HepG2 (cell line): ENCODE measurements around the gene KTN1. TPM values are rescaled to one million over a fixed set of nuclear protein-coding genes. Genes with fewer than 3 reads are reported as not detected.
A peak's percentile ranks its signal among the peaks of the same experiment; 100 is the strongest.

Source experiments
- ATAC-seq: fragments of 200-7000 bp; cut with Tn5 transposase; 3 replicates; pipeline ENCODE4 v1.9.1; 2020; ENCODE audit warnings: mild to moderate bottlenecking, moderate library complexity
- BruUV-seq: library from RNA; stranded (reverse); fragments of 400-500 nt; replicated peaks from 2 replicates; lab custom pipeline; 2021; lab: Mats Ljungman, UMichigan
- CTCF ChIA-PET: fragments of 300-600 bp; formaldehyde crosslinking; extraction: SDS; loops from one replicate; lab custom pipeline; 2021; ENCODE audit warnings: low total read pairs, inconsistent platforms, low intra/inter-chr PET ratio; lab: Yijun Ruan, JAX
- POLR2A ChIA-PET: fragments of 350-600 bp; sonication (Branson Sonifier 250); formaldehyde crosslinking; loops from one replicate; lab custom pipeline; 2020; ENCODE audit warnings: antibody characterized with exemption, inconsistent platforms; lab: Yijun Ruan, JAX
- DNase-seq: peaks from one replicate; pipeline ENCODE4 v3.0.0-alpha.2; 2015; ENCODE audit warnings: low spot score
- FAIRE-seq: peaks from 3 replicates; lab custom pipeline; 2011; peaks lifted over from hg19 to GRCh38; lab: Jason Lieb, UNC
- H2AFZ ChIP-seq: one replicate; pipeline ENCODE4 v1.6.1; 2011; ENCODE audit warnings: low read length, inconsistent platforms
- H3K27ac ChIP-seq: fragments of 300-600 bp; 3 replicates; pipeline ENCODE4 v1.8.0; 2011; ENCODE audit warnings: mixed run types, mild to moderate bottlenecking, mixed read lengths, low read length, inconsistent platforms; ENCODE audit not compliant: insufficient read depth; ENCODE audit errors: extremely low read length
- H3K27me3 ChIP-seq, 2 experiments: fragments of 200-600 bp in 1 of 2; 2 replicates in 1 of 2; 3 replicates in 1 of 2; pipeline versions ENCODE4 v1.6.0 to v1.8.0; 2011; ENCODE audit warnings: low read length in 2 of 2, mild to moderate bottlenecking in 2 of 2, moderate library complexity in 2 of 2, inconsistent platforms in 1 of 2; ENCODE audit not compliant: insufficient read depth in 2 of 2, control insufficient read depth in 1 of 2
- H3K36me3 ChIP-seq, 2 experiments: fragments of 200-600 bp in 1 of 2; replicated peaks in 1 of 2; 2 replicates in 1 of 2; 3 replicates in 1 of 2; pipeline versions ENCODE4 v1.5.1 to v1.8.0; 2011; ENCODE audit warnings: low read length in 2 of 2, inconsistent platforms in 1 of 2; ENCODE audit not compliant: insufficient read depth in 2 of 2, control insufficient read depth in 1 of 2
- H3K4me1 ChIP-seq: 2 replicates; pipeline ENCODE4 v1.5.1; 2012; ENCODE audit warnings: low read length, inconsistent platforms; ENCODE audit not compliant: insufficient read depth
- H3K4me2 ChIP-seq: 2 replicates; pipeline ENCODE4 v1.6.0; 2011; ENCODE audit warnings: low read depth, low read length, inconsistent platforms
- H3K4me3 ChIP-seq, 3 experiments: fragments of 200-600 bp in 1 of 3; sonication (generic), shearing (Covaris generic) in 1 of 3; replicated peaks in 1 of 3; 2 replicates each; pipeline ENCODE4 v1.5.1; 2011 to 2016; ENCODE audit warnings: low read length in 3 of 3, inconsistent platforms in 2 of 3, low read depth in 2 of 3, mild to moderate bottlenecking in 2 of 3, control low read depth in 1 of 3, mixed read lengths in 1 of 3; ENCODE audit not compliant: insufficient read depth in 1 of 3
- H3K79me2 ChIP-seq: one replicate; pipeline ENCODE4 v1.6.1; 2011; ENCODE audit warnings: low read length, inconsistent platforms; ENCODE audit not compliant: insufficient read depth
- H3K9ac ChIP-seq: 2 replicates; pipeline ENCODE4 v1.6.0; 2011; ENCODE audit warnings: mild to moderate bottlenecking, low read depth, low read length, inconsistent platforms; ENCODE audit not compliant: insufficient read depth
- H3K9me3 ChIP-seq: 2 replicates; pipeline ENCODE4 v1.5.1; 2012; ENCODE audit warnings: mild to moderate bottlenecking, low read length
- H4K20me1 ChIP-seq: 2 replicates; pipeline ENCODE4 v1.6.0; 2011; ENCODE audit warnings: inconsistent platforms, mild to moderate bottlenecking, low read length, moderate library complexity; ENCODE audit not compliant: insufficient read depth
- ATAD3A ChIP-seq: sonication (generic); formaldehyde crosslinking; IDR thresholded peaks from 2 replicates; pipeline ENCODE4 v1.4.0; 2020; ENCODE audit warnings: missing genetic modification reagents
- CBFB ChIP-seq: sonication (generic); formaldehyde crosslinking; IDR thresholded peaks from 2 replicates; pipeline ENCODE4 v1.4.0; 2020; ENCODE audit warnings: missing genetic modification reagents
- HNRNPUL1 ChIP-seq: fragments of 200-400 bp; formaldehyde crosslinking; IDR thresholded peaks from 2 replicates; pipeline ENCODE4 v1.6.1; 2017; ENCODE audit warnings: low read depth, mild to moderate bottlenecking, low read length, moderate library complexity
- JUNB ChIP-seq: sonication (generic); formaldehyde crosslinking; IDR thresholded peaks from 2 replicates; pipeline ENCODE4 v1.8.0; 2022; ENCODE audit warnings: missing genetic modification reagents, mild to moderate bottlenecking, borderline replicate concordance
- KAT7 ChIP-seq: IDR thresholded peaks from 2 replicates; pipeline ENCODE4 v1.6.1; 2018; ENCODE audit warnings: borderline replicate concordance, missing compliant biosample characterization
- MAF1 ChIP-seq: sonication (generic); formaldehyde crosslinking; IDR thresholded peaks from 2 replicates; pipeline ENCODE4 v1.5.0; 2020; ENCODE audit warnings: missing genetic modification reagents, borderline replicate concordance
- MAFF ChIP-seq: IDR thresholded peaks from 2 replicates; pipeline ENCODE4 v1.6.1; 2011; ENCODE audit warnings: low read depth, low read length, improper control_type of control experiment
- MAFK ChIP-seq, 2 experiments: IDR thresholded peaks in 1 of 2; conservative IDR thresholded peaks in 1 of 2; 2 replicates each; pipeline ENCODE4 v1.6.1; 2011; ENCODE audit warnings: improper control_type of control experiment in 2 of 2, low read length in 2 of 2
- NFE2 ChIP-seq: sonication (generic); formaldehyde crosslinking; IDR thresholded peaks from 2 replicates; pipeline ENCODE4 v1.4.0; 2020; ENCODE audit warnings: missing genetic modification reagents
- NFIB ChIP-seq: sonication (generic); formaldehyde crosslinking; IDR thresholded peaks from 2 replicates; pipeline ENCODE4 v1.9.0; 2021; ENCODE audit warnings: missing genetic modification reagents, mild to moderate bottlenecking, borderline replicate concordance
- SATB2 ChIP-seq: sonication (generic); formaldehyde crosslinking; IDR thresholded peaks from 2 replicates; pipeline ENCODE4 v1.5.0; 2020; ENCODE audit warnings: missing genetic modification reagents
- SRY ChIP-seq: sonication (generic); formaldehyde crosslinking; IDR thresholded peaks from 2 replicates; pipeline ENCODE4 v1.8.0; 2022; ENCODE audit warnings: mild to moderate bottlenecking, missing genetic modification reagents
- SUZ12 ChIP-seq: fragments of 150-350 bp; IDR thresholded peaks from 2 replicates; pipeline ENCODE4 v1.6.1; 2014; ENCODE audit warnings: low read depth, low read length
- TARDBP ChIP-seq: sonication (generic); formaldehyde crosslinking; IDR thresholded peaks from 2 replicates; pipeline ENCODE4 v1.8.0; 2022; ENCODE audit warnings: mild to moderate bottlenecking, missing genetic modification reagents
- YY1 ChIP-seq: IDR thresholded peaks from 2 replicates; pipeline ENCODE4 v1.6.1; 2011; ENCODE audit warnings: low read length, low read depth, moderate library complexity, mild to moderate bottlenecking; ENCODE audit not compliant: insufficient read depth, insufficient replicate concordance
- ZBTB1 ChIP-seq: sonication (generic); formaldehyde crosslinking; IDR thresholded peaks from 2 replicates; pipeline ENCODE4 v1.4.0; 2020; ENCODE audit warnings: missing genetic modification reagents, borderline replicate concordance
- ZKSCAN5 ChIP-seq: sonication (generic); formaldehyde crosslinking; IDR thresholded peaks from 2 replicates; pipeline ENCODE4 v1.5.1; 2020; ENCODE audit warnings: mild to moderate bottlenecking, missing genetic modification reagents
- ZNF17 ChIP-seq: sonication (generic); formaldehyde crosslinking; IDR thresholded peaks from 2 replicates; pipeline ENCODE4 v1.5.0; 2020; ENCODE audit warnings: mild to moderate bottlenecking, missing genetic modification reagents
- ZNF331 ChIP-seq: sonication (generic); formaldehyde crosslinking; IDR thresholded peaks from 2 replicates; pipeline ENCODE4 v1.4.0; 2020; ENCODE audit warnings: missing genetic modification reagents
- ZNF614 ChIP-seq: IDR thresholded peaks from 2 replicates; pipeline ENCODE4 v1.6.1; 2018; ENCODE audit warnings: missing biosample characterization, missing genetic modification reagents, inconsistent platforms, borderline replicate concordance
- ZNF766 ChIP-seq: sonication (generic); formaldehyde crosslinking; IDR thresholded peaks from 2 replicates; pipeline ENCODE4 v1.5.0; 2020; ENCODE audit warnings: missing genetic modification reagents, borderline replicate concordance
- ZNF773 ChIP-seq: sonication (generic); formaldehyde crosslinking; IDR thresholded peaks from 2 replicates; pipeline ENCODE4 v1.4.0; 2020; ENCODE audit warnings: missing genetic modification reagents, borderline replicate concordance
- WGBS: methylation state at CpG from one replicate; pipeline ENCODE4 v1.1.6; 2017; ENCODE audit warnings: low lambda C conversion rate; 5-methylcytosine and 5-hydroxymethylcytosine counted together
- in situ Hi-C: cut with HindIII; loops from 2 replicates; pipeline ENCODE4 v1.10.0; 2017; ENCODE audit warnings: low pct_unique_long_range_greater_than_20kb; ENCODE audit not compliant: extremely low pct_ligation_motif_present
- intact Hi-C: fragments of 100-400 bp; cut with micrococcal nuclease; formaldehyde crosslinking; loops from one replicate; pipeline ENCODE4 v1.10.0; 2022; ENCODE audit not compliant: unreplicated experiment
- polyA plus RNA-seq, 8 experiments: library from polyadenylated mRNA; depleted of rRNA in 3 of 8; stranded (reverse) in 7 of 8; unstranded in 1 of 8; fragments of >200 nt; fragmentation: Illumina TruSeq in 4 of 8; extraction: Trizol in 4 of 8; gene quantifications; 2 replicates each; pipeline versions ENCODE4 v1.2.1 to v1.2.3, GENCODE V29; 2011 to 2016; ENCODE audit warnings: low read depth in 4 of 8, missing spikeins in 1 of 8, mixed read lengths in 1 of 8; ENCODE audit not compliant: insufficient read depth in 1 of 8
- total RNA-seq, 5 experiments: library from RNA; depleted of rRNA; stranded (reverse); fragments of >200 nt; fragmentation: Illumina TruSeq; extraction: Trizol; gene quantifications; 2 replicates each; pipeline ENCODE4 v1.2.3, GENCODE V29; 2016; ENCODE audit warnings: low read depth in 1 of 5

Gene KTN1
- total and polyA plus RNA-seq, 2 of the 13 experiments (the other 11 are each of a cell fraction or from before 2014, with no cell fraction given): 60.6 to 169 TPM

DNA sequence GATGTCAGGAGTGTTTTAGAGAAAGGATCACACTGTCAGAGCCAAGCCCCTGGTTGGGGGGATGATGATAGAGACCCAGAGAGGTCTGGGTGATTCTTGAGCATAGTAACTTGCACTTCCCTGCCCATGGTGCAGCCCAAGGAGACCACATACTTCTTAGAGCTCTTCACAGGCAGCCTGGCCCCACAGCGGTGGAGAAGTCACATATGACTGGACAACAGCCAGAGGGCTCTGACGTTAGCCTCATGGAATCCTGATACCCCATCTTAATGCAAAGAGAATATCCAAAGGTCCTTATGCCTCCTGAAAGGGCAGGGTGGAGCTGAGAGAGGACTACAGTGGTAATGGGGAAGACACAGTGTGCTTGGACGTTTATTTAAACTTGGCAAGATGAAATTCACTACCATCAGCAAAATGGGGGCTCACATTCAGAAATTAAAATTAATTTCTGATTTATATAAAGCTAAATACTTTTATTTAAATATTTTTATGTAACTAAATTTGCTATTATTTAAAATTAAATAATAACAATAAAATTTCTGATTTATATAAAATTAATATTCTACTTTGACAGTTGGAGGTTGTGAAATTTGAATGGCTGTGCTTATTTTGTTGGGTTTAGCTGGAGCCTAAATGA is 131.3 kb downstream of the KTN1 start:
- no peak overlapping the region for H3K9ac ChIP-seq
- no peak overlapping the region for H3K4me2 ChIP-seq
- no peaks in the 10 kb centered on the region for H3K79me2 ChIP-seq
- ATAC-seq (no peak), DNase-seq (no peak), FAIRE-seq (no peak)
- ChIA-PET POLR2A (no interaction called here), CTCF (no interaction called here)
- H3K4me1 ChIP-seq: no peaks in the 10 kb centered on the region
- WGBS: 5% methylated on average over 3 of the region's 3 CpGs
- BruUV-seq: no TSS peak
- TF ChIP-seq MAFF (0 out of 2 replicates have a peak, but pooled peaks have one; percentile 5), ZNF766 (CRISPR knock-in tag) (no peak), MAFK (conservative IDR thresholded peaks at IDR 0.05 in 1 of 2, IDR thresholded peaks at IDR 0.05 in 1 of 2; ENCODE audit: low read length in 2 of 2) (peak in 1 of 2 experiments; percentile 70; a peak in 3 of 4 replicates)
- H4K20me1 ChIP-seq: no peaks in the 10 kb centered on the region
- no peaks in the 10 kb centered on the region for H3K27me3 ChIP-seq
- H3K27ac ChIP-seq: no peak overlapping the region
- intact Hi-C loops: no loop called here
- no peak overlapping the region for H3K4me3 ChIP-seq
- no peaks in the 10 kb centered on the region for H3K9me3 ChIP-seq
- no peaks in the 10 kb centered on the region for H3K36me3 ChIP-seq
- H2AFZ ChIP-seq: no peak overlapping the region
- in situ Hi-C loops: loop anchor here (25.0 kb wide), 1 partner anchor 626 kb away; no protein-coding TSS in a partner anchor

DNA sequence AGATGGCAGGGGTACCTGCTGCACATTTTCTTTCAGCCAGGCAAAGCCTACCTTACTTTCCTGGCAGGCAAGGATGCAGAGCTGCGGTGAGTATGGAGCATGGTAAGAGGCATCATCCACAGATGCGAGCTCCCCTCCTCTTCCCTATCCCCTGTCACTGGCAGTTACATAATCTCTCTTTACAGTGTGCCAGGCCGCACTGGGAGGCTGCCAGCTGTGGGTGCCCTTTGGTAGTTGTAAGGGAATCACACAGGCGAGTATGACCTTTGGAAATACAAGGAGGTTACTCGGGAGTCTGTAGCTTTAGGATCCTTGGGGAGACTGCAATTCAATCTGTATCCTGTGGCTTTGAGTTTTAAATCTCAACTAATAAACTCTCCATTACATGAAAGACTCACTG is 132.5 kb downstream of the KTN1 start:
- DNase-seq (no peak), FAIRE-seq (no peak), ATAC-seq (no peak)
- POLR2A ChIA-PET: no interaction called here
- H2AFZ ChIP-seq: no peak overlapping the region
- H3K36me3 ChIP-seq: no peaks in the 10 kb centered on the region
- WGBS: 33% methylated on average over 5 of the region's 5 CpGs
- H3K9me3 ChIP-seq: no peaks in the 10 kb centered on the region
- no peak overlapping the region for H3K27ac ChIP-seq
- CTCF ChIA-PET: no interaction called here
- no peaks in the 10 kb centered on the region for H3K4me1 ChIP-seq
- intact Hi-C loops: no loop called here
- in situ Hi-C loops: loop anchor here (25.0 kb wide), 1 partner anchor 625 kb away; no protein-coding TSS in a partner anchor
- 0 out of 5 replicates have a peak, but pooled peaks cover 0 to 1% of the 10 kb centered on the region in 2 experiments for H3K27me3 ChIP-seq
- no peaks in the 10 kb centered on the region for H3K79me2 ChIP-seq
- H3K4me2 ChIP-seq: no peak overlapping the region
- TF ChIP-seq ZNF773 (no peak), HNRNPUL1 (no peak), KAT7 (CRISPR knock-in tag) (no peak), NFE2 (CRISPR knock-in tag) (no peak), ZBTB1 (CRISPR knock-in tag) (no peak), SRY (CRISPR knock-in tag) (no peak), MAF1 (CRISPR knock-in tag) (no peak), NFIB (CRISPR knock-in tag) (no peak), ZNF17 (CRISPR knock-in tag) (no peak), SUZ12 (no peak), SATB2 (CRISPR knock-in tag) (no peak), TARDBP (no peak), CBFB (CRISPR knock-in tag) (no peak), ZNF614 (no peak), ZKSCAN5 (no peak), YY1 (no peak), ATAD3A (CRISPR knock-in tag) (no peak), ZNF331 (CRISPR knock-in tag) (no peak), JUNB (no peak)
- TF ChIP-seq, all 625 proteins: peak for 0
- Histone ChIP-seq H3K9ac (no peak overlapping the region), H4K20me1 (no peaks in the 10 kb centered on the region), H3K4me3 (no peak overlapping the region)
- no TSS peak for BruUV-seq
